HCEC 1CT (cell line): Measurements from ENCODE around the gene ASPRV1.

Experiments
- DNase-seq: peaks from one replicate; pipeline ENCODE4 v3.0.0-alpha.2; 2017

ASPRV1 gene

GRCh38 chr2:69988086-69988635 is 26.7 kb upstream of the ASPRV1 start:
- DNase-seq, result no peak

- no peak for DNase-seq
Observed at GRCh38 chr2:69986691-69987090, 25.3 kb upstream of the ASPRV1 start.

DNA sequence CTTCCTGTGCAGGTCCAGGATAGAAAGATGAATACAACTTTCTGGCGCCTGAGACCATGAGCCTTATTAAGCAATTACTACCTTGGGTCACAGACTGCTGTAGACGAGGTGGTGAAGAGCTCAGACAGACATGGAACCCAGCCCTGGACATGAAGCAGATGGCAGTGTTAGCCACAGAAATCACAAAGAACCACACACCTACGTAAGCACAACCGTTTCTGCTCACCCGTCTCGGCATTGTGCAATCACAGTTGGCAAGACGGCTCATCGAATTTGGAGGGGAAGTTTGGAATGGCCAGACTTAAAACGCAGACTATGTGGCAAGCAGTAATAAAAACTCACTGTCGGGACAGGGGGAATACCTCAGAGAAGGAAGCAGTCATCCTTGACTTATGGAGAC is 24.3 kb upstream of the ASPRV1 start:
- DNase-seq, result no peak

GRCh38 chr2:69985216-69985615 is 23.8 kb upstream of the ASPRV1 start:
- no peak for DNase-seq

GRCh38 chr2:69983392-69983966 is 22.0 kb upstream of the ASPRV1 start:
- no peak for DNase-seq

DNA sequence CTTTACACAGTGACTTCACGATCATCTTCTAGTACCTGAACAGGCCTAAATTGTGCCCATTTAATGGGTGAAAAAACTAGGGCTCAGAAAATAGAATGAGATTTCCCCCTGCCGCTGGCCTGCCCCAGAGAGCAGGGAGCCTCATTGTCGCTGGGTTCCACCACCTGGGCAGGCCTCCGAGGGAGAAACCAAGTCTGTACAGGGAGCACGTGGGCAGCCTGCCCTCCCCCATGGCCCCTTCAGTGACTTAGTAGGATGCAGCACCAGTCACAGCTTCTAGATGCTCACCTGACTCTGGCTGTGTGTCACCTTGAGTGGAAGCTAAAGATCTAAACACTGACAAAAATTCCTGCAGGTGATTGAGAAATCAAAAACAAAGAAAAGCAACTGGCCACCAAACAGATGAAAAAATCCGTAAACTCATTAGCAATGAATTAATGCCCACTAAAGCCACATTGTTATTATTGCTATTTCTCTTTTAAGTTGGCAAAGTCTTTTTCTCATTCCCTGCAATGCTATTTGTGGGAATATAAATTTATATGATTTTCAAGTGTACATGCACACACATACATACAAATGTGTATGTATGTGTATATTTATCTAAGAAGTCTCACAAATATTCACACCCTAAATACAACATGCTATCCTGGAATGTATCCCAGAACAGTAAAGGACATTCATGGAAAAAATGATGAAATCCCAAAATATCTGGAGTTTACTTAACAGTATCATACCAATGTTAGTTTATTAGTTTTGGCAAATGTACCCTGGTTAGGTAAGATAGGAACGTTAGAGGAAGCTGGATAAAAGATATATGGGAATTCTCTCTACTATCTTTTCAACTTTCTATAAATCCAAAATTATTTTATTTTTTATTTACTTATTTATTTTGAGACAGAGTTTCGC is 18.7 kb upstream of the ASPRV1 start:
- peak; percentile 25 for DNase-seq

GRCh38 chr2:69977906-69978482 is 16.6 kb upstream of the ASPRV1 start:
- no peak for DNase-seq

GRCh38 chr2:69977186-69977585 is 15.8 kb upstream of the ASPRV1 start:
- DNase-seq, result no peak

DNA sequence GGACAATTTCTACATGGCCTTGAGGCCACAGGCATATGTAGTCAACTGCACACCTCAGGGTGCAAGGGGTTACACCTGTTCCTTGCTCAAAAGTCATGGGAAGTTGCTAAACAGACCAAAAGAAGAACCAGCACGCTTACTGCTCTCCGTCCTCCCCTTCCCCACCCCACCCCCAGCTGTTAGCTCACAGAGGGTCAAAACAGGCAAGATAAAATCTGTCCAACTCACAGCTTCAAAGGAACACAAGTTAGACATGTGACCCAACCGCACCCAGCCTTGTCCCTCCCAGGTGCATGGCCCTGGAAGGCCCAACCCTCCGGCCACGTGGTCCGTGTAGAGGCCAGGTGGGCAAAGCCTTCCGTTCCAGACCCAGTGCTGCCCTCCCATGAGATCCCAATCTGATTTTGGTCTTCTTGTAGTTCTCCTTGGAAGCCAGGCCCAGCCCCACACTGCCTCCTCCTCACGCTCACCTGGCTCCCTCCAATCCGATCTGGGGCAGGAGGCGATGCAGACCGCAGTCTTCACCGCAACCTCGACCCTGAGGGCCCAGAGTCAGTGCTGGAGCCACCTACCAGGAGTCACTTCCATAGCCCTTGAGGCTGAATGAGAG is 14.5 kb upstream of the ASPRV1 start:
- DNase-seq, result no peak

DNA sequence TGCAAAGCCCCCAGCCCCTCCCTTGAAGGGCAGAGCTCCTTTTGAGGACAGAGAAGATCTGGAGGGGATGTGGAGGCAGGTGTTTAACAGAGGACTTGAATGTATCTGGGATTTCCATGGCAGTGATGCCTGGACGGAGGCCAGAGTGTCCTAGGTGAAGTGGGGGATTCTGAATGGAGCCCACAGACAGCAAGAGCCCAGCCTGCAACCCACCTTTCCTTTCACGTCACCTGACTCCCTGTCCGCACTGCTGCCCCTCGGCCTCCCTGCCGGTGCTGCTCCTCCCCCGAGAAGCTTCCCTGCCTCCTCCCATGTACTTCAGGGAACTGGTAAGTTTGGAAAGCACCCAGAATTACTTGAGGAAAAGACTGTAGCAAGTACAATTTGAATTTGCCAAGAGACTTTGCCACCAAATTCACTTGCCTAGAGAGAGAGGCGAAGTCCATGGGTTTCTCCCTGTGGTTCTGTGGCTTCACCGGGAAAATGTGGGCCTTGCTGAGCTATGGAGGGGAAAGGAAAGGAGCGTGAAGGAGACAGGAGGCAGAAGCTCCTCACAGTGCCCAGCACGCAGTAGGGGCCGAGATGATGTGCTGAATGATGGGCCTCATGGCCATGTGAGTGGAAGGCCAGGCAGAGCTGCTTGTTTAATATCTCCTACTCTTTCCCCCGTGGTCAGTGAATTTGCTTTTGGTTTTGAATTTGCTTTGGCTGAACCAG is 13.9 kb upstream of the ASPRV1 start:
- no peak for DNase-seq

- peak; percentile 21 for DNase-seq
Observed at GRCh38 chr2:69973335-69973735, 11.9 kb upstream of the ASPRV1 start.

GRCh38 chr2:69972822-69973221 is 11.4 kb upstream of the ASPRV1 start:
- no peak for DNase-seq

- no peak for DNase-seq
Observed at GRCh38 chr2:69969991-69970390, 8.6 kb upstream of the ASPRV1 start.

DNA sequence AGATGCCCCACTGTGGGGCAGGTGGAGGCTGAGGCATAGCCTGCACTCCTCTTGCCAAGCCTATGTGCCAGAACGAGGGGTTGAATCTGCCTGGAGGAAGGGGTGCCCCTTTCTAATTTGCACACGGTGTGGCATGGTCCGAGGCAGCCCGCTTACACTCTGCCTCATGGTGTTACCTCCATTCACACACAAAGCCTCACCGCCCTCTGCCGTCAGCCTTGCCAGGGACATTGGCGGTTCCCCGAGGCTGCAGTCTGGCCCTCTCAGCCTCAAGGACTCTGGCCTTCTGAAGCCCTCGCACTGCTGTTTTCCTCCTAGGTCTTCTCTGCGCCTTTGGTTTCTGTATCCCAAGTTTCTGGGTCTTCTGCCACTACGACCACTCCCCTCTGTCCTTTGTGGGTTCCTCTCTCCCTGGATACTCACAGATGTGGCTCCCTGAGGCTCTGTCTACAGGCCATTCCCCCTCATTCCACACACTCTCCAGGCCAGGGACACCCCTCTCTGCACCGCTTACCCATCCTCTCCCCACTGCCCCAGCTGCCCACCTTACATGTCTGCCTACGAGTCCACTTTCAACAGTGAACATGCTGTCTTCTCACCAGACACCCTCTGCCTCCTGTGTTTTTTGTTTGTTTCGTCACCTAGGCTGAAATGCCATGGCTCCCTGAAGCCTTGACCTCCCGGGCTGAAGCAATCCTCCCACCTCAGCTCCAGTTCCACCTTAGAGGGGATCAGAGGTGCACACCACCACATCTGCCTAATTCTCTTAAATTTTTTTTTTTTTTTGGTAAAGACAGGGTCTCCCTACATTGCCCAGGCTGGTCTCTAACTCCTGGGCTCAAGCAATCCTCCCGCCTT is 7.9 kb upstream of the ASPRV1 start:
- no peak for DNase-seq

DNA sequence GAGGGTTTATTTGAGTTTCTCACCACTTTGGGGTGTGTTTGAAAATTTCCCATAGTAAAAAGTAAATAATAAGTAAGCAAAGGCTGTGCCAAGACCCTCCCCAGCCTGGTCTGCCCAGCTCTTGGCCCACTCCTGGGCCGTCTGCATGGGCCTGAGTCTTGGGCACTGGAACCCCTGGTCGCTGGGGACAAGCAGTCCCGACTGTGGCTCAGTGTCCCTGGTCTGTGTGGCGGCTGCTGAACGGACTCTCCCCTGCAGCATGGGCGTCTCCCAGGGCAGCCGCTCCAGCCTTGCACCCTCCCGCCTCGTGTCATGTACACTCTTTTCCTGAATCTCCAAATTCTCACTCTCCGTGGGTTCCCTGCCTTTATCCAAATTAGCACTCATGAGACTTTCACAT is 7.2 kb upstream of the ASPRV1 start:
- DNase-seq, result no peak

GRCh38 chr2:69966496-69966895 is 5.1 kb upstream of the ASPRV1 start:
- no peak for DNase-seq

- no peak for DNase-seq
Observed at GRCh38 chr2:69965756-69966445, 4.5 kb upstream of the ASPRV1 start.

DNA sequence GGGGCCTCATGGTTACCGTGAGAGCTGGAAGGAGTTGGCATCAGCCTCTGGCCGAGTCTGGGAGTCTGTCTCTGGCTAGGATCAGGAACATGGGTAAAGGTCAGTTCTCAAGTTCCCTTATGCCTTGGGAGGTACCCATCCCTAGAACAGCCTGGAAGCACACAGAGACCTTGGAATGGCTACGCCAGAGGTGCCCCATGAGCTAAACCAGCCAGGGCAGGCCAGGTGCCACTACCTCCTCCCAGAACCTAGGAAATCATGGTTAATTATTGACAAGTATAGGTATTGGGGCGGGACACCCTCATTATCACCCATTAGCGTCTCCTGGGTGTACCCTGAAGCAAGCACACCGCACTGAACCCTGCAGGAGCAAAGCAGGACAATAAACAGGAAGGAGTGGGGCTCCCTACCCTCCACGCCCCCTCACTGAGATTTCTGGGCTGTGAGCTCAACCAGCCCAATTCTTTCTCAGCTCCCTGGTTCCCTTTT is 3.0 kb upstream of the ASPRV1 start:
- DNase-seq, result no peak

GRCh38 chr2:69962986-69963730 is 1.7 kb upstream of the ASPRV1 start:
- no peak for DNase-seq

DNA sequence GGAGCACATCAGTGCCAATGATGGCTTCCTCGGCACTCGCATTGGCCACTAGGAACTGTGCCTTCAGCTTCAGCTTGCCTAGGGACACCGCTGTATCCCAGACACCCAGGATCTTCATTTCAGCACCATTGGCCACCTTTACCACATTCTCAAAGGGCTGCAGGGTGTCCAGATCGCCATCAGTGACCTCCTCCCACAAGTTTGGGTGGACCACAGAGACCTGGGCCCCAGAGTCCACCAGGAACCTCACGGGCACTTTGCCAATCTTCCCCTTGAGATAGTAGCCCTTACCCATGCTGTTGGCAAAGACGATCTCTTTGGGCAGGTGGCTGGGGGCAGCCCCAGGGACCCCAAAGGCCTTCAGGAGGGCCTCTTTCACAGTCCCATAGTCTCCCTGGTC is 610 bp downstream of the ASPRV1 start:
- no peak for DNase-seq
